ENCODE measurements around the gene PTOV1.
A peak's percentile ranks its signal among the peaks of the same experiment; 100 is the strongest.

The PTOV1 gene

DNA sequence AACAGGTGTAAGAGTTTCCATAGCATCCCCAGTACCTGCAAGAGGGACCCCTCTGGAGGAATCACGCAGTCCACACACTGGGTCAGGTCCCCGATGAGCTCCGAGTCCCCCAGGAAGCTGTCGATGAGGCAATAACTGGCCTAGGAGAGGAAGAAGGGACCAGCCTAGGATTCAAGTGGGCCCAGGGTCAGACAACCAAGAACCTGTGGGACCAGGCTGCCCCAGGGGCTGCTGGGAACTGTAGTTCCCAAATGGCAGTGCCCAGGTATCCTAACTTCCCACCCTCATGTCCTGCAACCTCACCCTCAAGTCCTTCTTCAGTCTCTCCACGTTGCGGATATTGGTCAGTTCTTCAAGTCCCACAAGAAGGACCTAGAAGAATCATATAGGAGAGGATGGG lies 39.6 kb upstream of the PTOV1 start:
- Histone ChIP-seq H4K20me1 (ENCODE audit: low read depth, low read length) (no peaks in the 10 kb centered on the region), H3K9me3 (ENCODE audit: insufficient read depth, low read length) (no peaks in the 10 kb centered on the region), H3K27me3 (ENCODE audit: low read length) (no peaks in the 10 kb centered on the region), H3K9me2 (replicated peaks; ENCODE audit: insufficient read depth, low read length) (no peaks in the 10 kb centered on the region), H3K79me2 (ENCODE audit: insufficient read depth, low read length) (no peaks in the 10 kb centered on the region), H2AFZ (ENCODE audit: low read depth, low read length, severe bottlenecking) (no peak overlapping the region), H3K9ac (ENCODE audit: low read length) (no peak overlapping the region), H3K4me2 (ENCODE audit: low read depth, low read length, poor library complexity, severe bottlenecking) (no peak overlapping the region), H3K36me3 (ENCODE audit: low read length) (no peaks in the 10 kb centered on the region), H3K27ac (ENCODE audit: low read depth, low read length) (no peak overlapping the region), H3K4me3 (ENCODE audit: insufficient read depth, low read length, poor library complexity, severe bottlenecking) (no peak overlapping the region), H3F3A (ENCODE audit: insufficient read depth) (peaks cover 20% of the 10 kb centered on the region)
- TF ChIP-seq CTCF (IDR thresholded peaks at IDR 0.05; ENCODE audit: insufficient read depth, low read length, poor library complexity, severe bottlenecking) (no peak), EZH2phosphoT487 (conservative IDR thresholded peaks at IDR 0.05; ENCODE audit: low read length) (no peak)

DNA sequence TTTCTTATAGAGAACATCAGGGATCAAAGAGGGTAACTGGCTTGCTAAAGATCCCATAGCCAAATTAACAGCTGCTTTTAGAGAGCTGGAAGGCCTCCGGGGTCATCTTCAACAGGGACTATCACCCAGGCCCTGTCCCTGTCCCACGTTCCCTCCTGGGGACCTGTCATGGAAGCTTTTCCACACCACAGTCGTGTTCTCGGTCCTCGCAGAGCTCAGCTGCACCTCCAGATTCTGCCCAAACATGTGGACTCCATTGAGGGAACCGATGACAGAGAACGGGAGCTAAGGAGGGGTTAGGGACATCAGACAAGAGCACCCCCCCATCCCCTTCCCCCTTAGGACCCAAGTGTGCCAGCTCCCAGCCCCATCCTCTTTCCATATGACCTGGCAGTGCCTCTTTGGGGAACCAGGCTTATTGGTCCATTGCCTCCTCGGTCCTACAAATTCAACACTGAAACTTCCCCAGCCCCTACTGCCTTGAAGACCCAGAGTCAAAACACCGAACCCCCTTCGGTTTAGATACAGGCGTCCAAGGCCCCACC lies 38.4 kb upstream of the PTOV1 start:
- peak overlapping the region; percentile 55 for H3K27ac ChIP-seq (ENCODE audit: low read depth, low read length)
- peak overlapping the region; percentile 93 for H2AFZ ChIP-seq (ENCODE audit: low read depth, low read length, severe bottlenecking)
- no peaks in the 10 kb centered on the region for H3K9me3 ChIP-seq (ENCODE audit: insufficient read depth, low read length)
- H3K4me2 ChIP-seq (ENCODE audit: low read depth, low read length, poor library complexity, severe bottlenecking) = peak overlapping the region; percentile 85
- no peaks in the 10 kb centered on the region for H3K79me2 ChIP-seq (ENCODE audit: insufficient read depth, low read length)
- TF ChIP-seq CTCF (IDR thresholded peaks at IDR 0.05; ENCODE audit: insufficient read depth, low read length, poor library complexity, severe bottlenecking) = no peak
- TF ChIP-seq EZH2phosphoT487 (conservative IDR thresholded peaks at IDR 0.05; ENCODE audit: low read length) = no peak
- peak overlapping the region; percentile 62 for H3K9ac ChIP-seq (ENCODE audit: low read length)
- H3K27me3 ChIP-seq (ENCODE audit: low read length) = no peaks in the 10 kb centered on the region
- no peaks in the 10 kb centered on the region for H4K20me1 ChIP-seq (ENCODE audit: low read depth, low read length)
- H3F3A ChIP-seq (ENCODE audit: insufficient read depth) = peaks cover 26% of the 10 kb centered on the region
- H3K4me3 ChIP-seq (ENCODE audit: insufficient read depth, low read length, poor library complexity, severe bottlenecking) = peak overlapping the region; percentile 69
- no peaks in the 10 kb centered on the region for H3K9me2 ChIP-seq (replicated peaks; ENCODE audit: insufficient read depth, low read length)
- H3K36me3 ChIP-seq (ENCODE audit: low read length) = no peaks in the 10 kb centered on the region

- peak within 1 kb of the TSS; percentile 93 for H2AFZ ChIP-seq (ENCODE audit: low read depth, low read length, severe bottlenecking)
- TF ChIP-seq EZH2phosphoT487 (conservative IDR thresholded peaks at IDR 0.05; ENCODE audit: low read length) (no peak), CTCF (IDR thresholded peaks at IDR 0.05; ENCODE audit: insufficient read depth, low read length, poor library complexity, severe bottlenecking) (peak; percentile 22)
- H4K20me1 ChIP-seq (ENCODE audit: low read depth, low read length) = no peaks in the 10 kb centered on the region
- peak within 1 kb of the TSS; percentile 69 for H3K4me3 ChIP-seq (ENCODE audit: insufficient read depth, low read length, poor library complexity, severe bottlenecking)
- H3F3A ChIP-seq (ENCODE audit: insufficient read depth) = peaks cover 26% of the 10 kb centered on the region
- no peaks in the 10 kb centered on the region for H3K9me3 ChIP-seq (ENCODE audit: insufficient read depth, low read length)
- no peaks in the 10 kb centered on the region for H3K79me2 ChIP-seq (ENCODE audit: insufficient read depth, low read length)
- H3K27ac ChIP-seq (ENCODE audit: low read depth, low read length) = peak within 1 kb of the TSS; percentile 55
- peak within 1 kb of the TSS; percentile 85 for H3K4me2 ChIP-seq (ENCODE audit: low read depth, low read length, poor library complexity, severe bottlenecking)
- H3K27me3 ChIP-seq (ENCODE audit: low read length) = no peaks in the 10 kb centered on the region
- peak within 1 kb of the TSS; percentile 62 for H3K9ac ChIP-seq (ENCODE audit: low read length)
- no peaks in the 10 kb centered on the region for H3K36me3 ChIP-seq (ENCODE audit: low read length)
- no peaks in the 10 kb centered on the region for H3K9me2 ChIP-seq (replicated peaks; ENCODE audit: insufficient read depth, low read length)
Measured at GRCh38 chr19:49812997-49813861, 37.7 kb upstream of the PTOV1 start, which contains the start of gene FUZ. TSS of gene FUZ (minus strand) at chr19:49813292. CDS start at chr19:49813106, 186 bp downstream.

All from SU-DHL-6 (cell line).